ENCODE results near the gene SLC13A5.

- TF ChIP-seq CTCF (IDR thresholded peaks at IDR 0.05) (no peak), POLR2AphosphoS5 (IDR thresholded peaks at IDR 0.05) (no peak), EP300 (IDR thresholded peaks at IDR 0.05; ENCODE audit: low read depth) (no peak), POLR2A (IDR thresholded peaks at IDR 0.05) (no peak)
Observed at GRCh38 chr17:6695051-6695450, 18.1 kb downstream of the SLC13A5 start.

Data from transverse colon (tissue), 4 donors.